ENCODE results near the gene SPAG8.

SPAG8 gene

GRCh38 chr9:35812025-35812602 is at the start of gene SPAG8:
Gene SPAG8 (minus strand): TSS chr9:35812262. CDS start chr9:35812147, 115 bp downstream.
- DNase-seq, result peak; percentile 93

- no peak for DNase-seq
These were observed 49.3 kb upstream of the SPAG8 start for GRCh38 chr9:35861161-35861897.

- no peak for DNase-seq
These were observed 47.9 kb upstream of the SPAG8 start for GRCh38 chr9:35859990-35860339.

- peak; percentile 36 for DNase-seq
These were observed 47.4 kb upstream of the SPAG8 start for GRCh38 chr9:35859310-35859989.

- DNase-seq, result no peak
These were observed 46.4 kb upstream of the SPAG8 start for GRCh38 chr9:35858458-35858857.

GRCh38 chr9:35856882-35857281 is 44.8 kb upstream of the SPAG8 start:
- no peak for DNase-seq

- DNase-seq, result no peak
These were observed 44.1 kb upstream of the SPAG8 start for GRCh38 chr9:35856206-35856605.

- no peak for DNase-seq
These were observed 42.2 kb upstream of the SPAG8 start for GRCh38 chr9:35854091-35854762.

- no peak for DNase-seq
These were observed 41.1 kb upstream of the SPAG8 start for GRCh38 chr9:35852876-35853865.

- DNase-seq, result no peak
These were observed 40.3 kb upstream of the SPAG8 start for GRCh38 chr9:35852267-35852815.

GRCh38 chr9:35847792-35848572 is 35.9 kb upstream of the SPAG8 start:
- DNase-seq, result no peak

GRCh38 chr9:35845824-35846771 is 34.0 kb upstream of the SPAG8 start:
- DNase-seq, result no peak

GRCh38 chr9:35844628-35845270 is 32.7 kb upstream of the SPAG8 start:
- DNase-seq, result peak; percentile 67

- no peak for DNase-seq
These were observed 30.7 kb upstream of the SPAG8 start for GRCh38 chr9:35842795-35843194.

GRCh38 chr9:35842020-35842745 is 30.1 kb upstream of the SPAG8 start:
- no peak for DNase-seq

GRCh38 chr9:35841645-35841900 is 29.5 kb upstream of the SPAG8 start:
- DNase-seq, result no peak

- no peak for DNase-seq
These were observed 29.0 kb upstream of the SPAG8 start for GRCh38 chr9:35840881-35841644.

GRCh38 chr9:35839926-35840325 is 27.9 kb upstream of the SPAG8 start:
- no peak for DNase-seq

All from CD4-positive, alpha-beta T cell treated with Interleukin-17A for 4 hours (primary cell).